Urinary bladder (tissue), 4 donors: ENCODE measurements around the gene ADK. TPM values are rescaled to one million over a fixed set of nuclear protein-coding genes. Genes with fewer than 3 reads are reported as not detected.
"Not testable (repeated sequence)": the region's sequence is repeated elsewhere in the genome, so short reads cannot be mapped to it uniquely, and the experiment has no call there.

ENCODE experiments used
- DNase-seq: peaks from one replicate; pipeline ENCODE4 v3.0.0-alpha.2; 2015; ENCODE audit errors: extremely low spot score
- H3K27ac ChIP-seq: one replicate; pipeline ENCODE4 v1.5.1; 2013; ENCODE audit warnings: low read depth, mild to moderate bottlenecking, moderate library complexity
- H3K36me3 ChIP-seq: one replicate; pipeline ENCODE4 v1.6.1; 2013; ENCODE audit warnings: mild to moderate bottlenecking, moderate library complexity; ENCODE audit not compliant: insufficient read depth
- H3K4me1 ChIP-seq: one replicate; pipeline ENCODE4 v1.6.1; 2013; ENCODE audit warnings: mild to moderate bottlenecking, moderate library complexity; ENCODE audit not compliant: insufficient read depth
- H3K4me3 ChIP-seq: one replicate; pipeline ENCODE4 v1.5.1; 2013; ENCODE audit warnings: low read depth, low read length
- WGBS: extraction: QIAGEN DNeasy Blood & Tissue Kit; methylation state at CpG from one replicate; pipeline ENCODE4 v1.1.7; 2013; 5-methylcytosine and 5-hydroxymethylcytosine counted together
- polyA plus RNA-seq: library from polyadenylated mRNA; stranded (reverse); fragments of 200-250 nt; gene quantifications from one replicate; pipeline ENCODE4 v1.2.3, GENCODE V29; 2013
- total RNA-seq: library from RNA; depleted of rRNA; stranded (reverse); fragments of >200 nt; gene quantifications from one replicate; pipeline ENCODE4 v1.2.3, GENCODE V29; 2014
- donor health status: healthy with polysubstance abuse.
- donor health status: healthy.

The ADK gene
- total and polyA plus RNA-seq, 2 donors = 14.2 to 42.8 TPM

GRCh38 chr10:74521526-74521925 lies 370.5 kb downstream of the ADK start:
- no peaks in the 10 kb centered on the region for H3K4me1 ChIP-seq
- no peak overlapping the region for H3K4me3 ChIP-seq
- peaks cover 2% of the 10 kb centered on the region for H3K36me3 ChIP-seq
- no peak overlapping the region for H3K27ac ChIP-seq
- no peak for DNase-seq
- WGBS = 57% methylated on average over 1 of the region's 1 CpG

DNA sequence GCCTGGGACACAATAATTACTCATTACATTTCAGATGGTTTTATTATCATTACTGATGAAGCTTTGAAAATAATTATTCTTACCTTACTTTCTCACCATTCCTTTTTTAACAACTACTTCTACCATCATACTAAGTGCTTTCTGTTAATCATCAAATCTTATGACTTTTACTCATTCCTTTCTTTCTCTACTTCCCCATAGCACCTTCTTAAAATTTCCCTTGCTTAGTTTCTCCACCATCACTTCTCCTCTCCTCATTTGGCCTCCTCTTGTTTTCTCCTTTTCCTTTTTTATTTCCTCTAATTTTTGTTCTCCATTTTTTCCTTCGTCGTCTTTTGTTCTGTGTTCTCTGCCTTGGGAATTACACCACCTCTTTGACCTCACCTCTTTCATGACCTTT lies 372.2 kb downstream of the ADK start:
- DNase-seq = no peak
- H3K4me1 ChIP-seq = no peaks in the 10 kb centered on the region
- no peak overlapping the region for H3K4me3 ChIP-seq
- H3K36me3 ChIP-seq = peaks cover 2% of the 10 kb centered on the region
- 86% methylated on average over 2 of the region's 2 CpGs for WGBS
- H3K27ac ChIP-seq = no peak overlapping the region

- WGBS = 77% methylated on average over 3 of the region's 3 CpGs
- Histone ChIP-seq H3K36me3 (no peaks in the 10 kb centered on the region), H3K4me1 (no peaks in the 10 kb centered on the region)
These were observed 374.9 kb downstream of the ADK start for GRCh38 chr10:74525885-74526284.

GRCh38 chr10:74527611-74528010 lies 376.6 kb downstream of the ADK start:
- H3K4me3 ChIP-seq, H3K27ac ChIP-seq, H3K36me3 ChIP-seq, H3K4me1 ChIP-seq, DNase-seq: not testable (repeated sequence)
- 89% methylated on average over 5 of the region's 5 CpGs for WGBS

More at GRCh38 chr10:74525885-74526284, 374.9 kb downstream of the ADK start:
- DNase-seq = no peak
- no peak overlapping the region for H3K4me3 ChIP-seq
- no peak overlapping the region for H3K27ac ChIP-seq

- Histone ChIP-seq H3K4me1 (no peaks in the 10 kb centered on the region), H3K27ac (no peak overlapping the region), H3K36me3 (no peaks in the 10 kb centered on the region), H3K4me3 (no peak overlapping the region)
- WGBS = 100% methylated on average over 1 of the region's 1 CpG
- no peak for DNase-seq
These were observed 378.2 kb downstream of the ADK start for GRCh38 chr10:74529205-74529604.

GRCh38 chr10:74530981-74531380 lies 380.0 kb downstream of the ADK start:
- H3K4me1 ChIP-seq = no peaks in the 10 kb centered on the region
- H3K4me3 ChIP-seq = no peak overlapping the region
- H3K27ac ChIP-seq = no peak overlapping the region
- no peak for DNase-seq
- H3K36me3 ChIP-seq = no peaks in the 10 kb centered on the region
- 94% methylated on average over 3 of the region's 3 CpGs for WGBS

- 93% methylated on average over 2 of the region's 2 CpGs for WGBS
- no peak for DNase-seq
- Histone ChIP-seq H3K36me3 (no peaks in the 10 kb centered on the region), H3K4me1 (no peaks in the 10 kb centered on the region), H3K4me3 (no peak overlapping the region), H3K27ac (no peak overlapping the region)
These were observed 388.3 kb downstream of the ADK start for GRCh38 chr10:74539317-74539716.

GRCh38 chr10:74541375-74541774 lies 390.4 kb downstream of the ADK start:
- 98% methylated on average over 1 of the region's 1 CpG for WGBS

GRCh38 chr10:74542077-74542476 lies 391.1 kb downstream of the ADK start:
- WGBS = 59% methylated on average over 2 of the region's 2 CpGs
- DNase-seq = no peak

More at GRCh38 chr10:74541375-74541774, 390.4 kb downstream of the ADK start:
- Histone ChIP-seq H3K4me3 (no peak overlapping the region), H3K27ac (no peak overlapping the region), H3K36me3 (no peaks in the 10 kb centered on the region), H3K4me1 (no peaks in the 10 kb centered on the region)
- DNase-seq = no peak

DNA sequence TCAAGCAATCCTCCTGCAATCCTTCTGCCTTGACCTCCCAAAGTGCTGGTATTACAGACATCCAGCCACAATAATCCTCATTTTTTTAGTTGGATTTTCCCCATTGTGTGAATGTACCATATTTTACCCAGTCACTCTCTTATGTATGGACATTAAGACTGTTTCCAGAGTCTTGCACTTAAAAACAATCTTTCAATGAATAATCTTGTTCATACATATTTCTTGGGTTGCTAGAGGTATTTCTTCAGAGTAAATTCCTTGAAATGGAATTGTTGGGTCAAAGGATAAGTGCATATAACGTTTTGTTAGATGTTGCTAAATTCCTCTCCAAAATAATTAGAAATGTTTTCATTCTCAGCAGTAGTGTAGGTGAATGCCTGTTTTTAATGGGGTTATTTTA lies 392.3 kb downstream of the ADK start:
- H3K4me1 ChIP-seq = no peaks in the 10 kb centered on the region
- H3K27ac ChIP-seq = no peak overlapping the region
- DNase-seq = no peak
- 76% methylated on average over 1 of the region's 1 CpG for WGBS
- no peaks in the 10 kb centered on the region for H3K36me3 ChIP-seq
- H3K4me3 ChIP-seq = no peak overlapping the region

More at GRCh38 chr10:74542077-74542476, 391.1 kb downstream of the ADK start:
- Histone ChIP-seq H3K4me3 (no peak overlapping the region), H3K27ac (no peak overlapping the region), H3K4me1 (no peaks in the 10 kb centered on the region), H3K36me3 (no peaks in the 10 kb centered on the region)

DNA sequence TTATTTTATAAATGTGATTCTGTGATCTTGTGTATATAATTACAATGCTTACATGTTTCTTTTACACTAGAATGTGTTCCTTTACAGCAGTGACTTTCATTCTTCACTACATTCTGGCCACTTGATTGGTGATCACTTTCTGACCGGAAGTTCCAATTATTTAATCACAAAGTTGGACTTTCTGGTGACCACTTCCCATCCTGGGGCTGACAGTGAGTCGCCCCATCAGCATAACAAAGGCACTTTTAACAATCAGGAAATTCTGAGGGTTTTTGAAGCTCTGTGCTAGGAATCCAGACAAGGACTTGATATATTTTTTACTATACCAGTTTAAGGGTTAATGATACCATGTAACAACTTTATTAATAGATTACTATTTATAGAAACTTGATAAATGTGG lies 393.1 kb downstream of the ADK start:
- H3K4me3 ChIP-seq = no peak overlapping the region
- no peak for DNase-seq
- H3K36me3 ChIP-seq = no peaks in the 10 kb centered on the region
- WGBS = 92% methylated on average over 2 of the region's 2 CpGs
- no peak overlapping the region for H3K27ac ChIP-seq
- no peaks in the 10 kb centered on the region for H3K4me1 ChIP-seq

- H3K4me3 ChIP-seq = no peak overlapping the region
- H3K36me3 ChIP-seq = no peaks in the 10 kb centered on the region
- no peaks in the 10 kb centered on the region for H3K4me1 ChIP-seq
- no peak overlapping the region for H3K27ac ChIP-seq
- no peak for DNase-seq
- WGBS = 38% methylated on average over 2 of the region's 2 CpGs
These were observed 397.7 kb downstream of the ADK start for GRCh38 chr10:74548676-74549075.

DNA sequence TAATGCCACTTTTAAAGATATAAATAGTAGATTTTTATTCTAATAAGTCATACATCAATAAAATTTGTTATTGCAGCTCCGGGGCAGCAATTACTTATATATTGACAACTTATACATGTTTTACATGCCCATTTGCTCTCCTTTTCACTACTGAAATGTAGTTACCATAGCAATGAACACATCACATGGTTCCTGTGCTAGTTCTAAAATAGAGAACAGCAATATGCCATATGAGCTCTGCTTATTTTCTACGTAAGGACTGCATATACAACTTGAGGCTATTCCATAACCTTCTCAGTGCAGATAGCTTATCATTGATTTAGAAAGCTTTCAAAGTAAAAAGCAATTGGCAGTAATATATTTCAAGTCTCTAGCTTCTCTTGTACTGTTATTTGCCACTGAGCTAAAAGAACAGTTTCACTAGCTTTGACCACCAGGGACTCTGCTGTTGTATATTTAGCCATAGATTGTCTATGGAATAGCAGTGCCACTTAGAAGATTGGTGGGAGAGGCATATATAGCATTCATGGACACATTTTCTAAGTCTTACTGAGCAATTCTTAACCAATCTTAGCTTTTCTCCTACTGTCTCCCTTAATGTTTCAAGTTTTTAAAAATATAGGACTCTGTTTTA lies 405.2 kb downstream of the ADK start:
- WGBS = 94% methylated on average over 2 of the region's 2 CpGs
- DNase-seq = no peak

DNA sequence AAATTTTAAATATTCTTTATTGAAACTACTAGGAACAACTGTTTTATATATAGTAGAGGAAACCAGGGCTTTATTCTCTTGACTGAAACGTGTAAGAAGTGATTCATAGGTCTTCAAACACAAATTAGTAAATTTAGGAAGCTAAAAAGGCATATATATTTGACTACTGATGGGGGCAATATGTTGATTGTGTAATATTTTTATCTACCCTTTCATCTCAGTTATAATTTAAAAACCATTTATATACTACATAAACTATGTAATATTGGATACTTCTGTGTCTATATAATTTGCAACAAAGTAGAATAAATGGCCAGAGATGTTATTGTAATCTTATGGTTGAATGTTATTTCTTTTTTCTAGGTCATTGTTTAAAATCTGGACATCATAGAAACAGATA lies 406.1 kb downstream of the ADK start:
- no peak for DNase-seq
- Histone ChIP-seq H3K36me3 (no peaks in the 10 kb centered on the region), H3K27ac (no peak overlapping the region), H3K4me1 (no peaks in the 10 kb centered on the region), H3K4me3 (no peak overlapping the region)
- 85% methylated on average over 1 of the region's 1 CpG for WGBS

More for the DNA sequence above, 405.2 kb downstream of the ADK start:
- Histone ChIP-seq H3K4me3 (no peak overlapping the region), H3K27ac (no peak overlapping the region), H3K4me1 (no peaks in the 10 kb centered on the region), H3K36me3 (no peaks in the 10 kb centered on the region)

DNA sequence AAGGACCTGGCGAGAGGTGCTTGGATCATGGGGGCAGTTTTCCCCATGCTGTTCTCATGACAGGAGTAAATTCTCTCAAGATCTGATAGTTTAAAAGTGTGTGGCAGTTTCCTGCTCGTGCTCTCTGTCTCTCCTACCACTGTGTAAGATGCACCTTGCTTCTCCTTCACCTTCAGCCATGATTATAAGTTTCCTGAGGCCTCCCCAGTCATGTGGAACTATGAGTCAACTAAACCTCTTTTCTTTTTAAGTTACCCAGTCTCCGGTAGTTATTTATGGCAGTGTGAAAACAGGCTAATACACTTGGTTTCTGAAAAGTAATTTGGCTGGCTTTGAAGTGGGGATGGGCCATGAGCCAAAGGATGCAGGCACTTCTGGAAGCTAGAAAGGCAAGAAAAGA lies 407.4 kb downstream of the ADK start:
- 91% methylated on average over 3 of the region's 3 CpGs for WGBS
- Histone ChIP-seq H3K4me1 (no peaks in the 10 kb centered on the region), H3K4me3 (no peak overlapping the region), H3K36me3 (no peaks in the 10 kb centered on the region), H3K27ac (no peak overlapping the region)
- DNase-seq = no peak
